K562 (cell line): ENCODE data around the gene SLC22A7.

ENCODE experiments used
- E2F3 ChIP-seq: fragments of 250-450 bp; sonication (Bioruptor Pico); IDR thresholded peaks from 2 replicates; pipeline ENCODE4 v1.4.0; 2020; ENCODE audit warnings: mild to moderate bottlenecking
- EP300 ChIP-seq: IDR thresholded peaks from 2 replicates; pipeline ENCODE4 v1.6.1; 2012; ENCODE audit warnings: low read length, improper control_type of control experiment
- ESRRA ChIP-seq: fragments of 450-650 bp; IDR thresholded peaks from 2 replicates; pipeline ENCODE4 v1.6.1; 2014; ENCODE audit warnings: low read depth, mild to moderate bottlenecking, moderate library complexity, borderline replicate concordance
- FOXA3 ChIP-seq, 2 experiments: fragments of 450-650 bp in 1 of 2; sonication (generic) in 1 of 2; formaldehyde crosslinking; IDR thresholded peaks in 1 of 2; conservative IDR thresholded peaks in 1 of 2; 2 replicates each; pipeline versions ENCODE4 v1.4.0 to v1.8.0; 2020 to 2022; ENCODE audit warnings: mild to moderate bottlenecking in 2 of 2, missing genetic modification reagents in 1 of 2
- IFI16 ChIP-seq: fragments of 250-450 bp; sonication (Bioruptor Pico); IDR thresholded peaks from 2 replicates; pipeline ENCODE4 v2.1.2; 2022; ENCODE audit warnings: mild to moderate bottlenecking, inconsistent platforms
- KDM5B ChIP-seq: fragments of 200-600 bp; sonication (generic); IDR thresholded peaks from 2 replicates; pipeline ENCODE4 v1.6.1; 2012; ENCODE audit warnings: low read depth, mild to moderate bottlenecking, moderate library complexity, low read length, control low read depth, inconsistent platforms; ENCODE audit not compliant: insufficient replicate concordance
- MYNN ChIP-seq, 2 experiments: sonication (generic); formaldehyde crosslinking in 1 of 2; IDR thresholded peaks; 2 replicates each; pipeline versions ENCODE4 v1.5.0 to v1.6.1; 2016 to 2020; ENCODE audit warnings: antibody characterized with exemption in 1 of 2, missing genetic modification reagents in 1 of 2
- NFYB ChIP-seq: IDR thresholded peaks from 2 replicates; pipeline ENCODE4 v1.6.1; 2011; ENCODE audit warnings: mild to moderate bottlenecking, moderate library complexity; ENCODE audit not compliant: insufficient read length; ENCODE audit errors: extremely low read depth
- NR1H2 ChIP-seq: sonication (generic); formaldehyde crosslinking; IDR thresholded peaks from 2 replicates; pipeline ENCODE4 v1.4.0; 2020; ENCODE audit warnings: mild to moderate bottlenecking, missing genetic modification reagents
- POLR2AphosphoS5 ChIP-seq: IDR thresholded peaks from 2 replicates; pipeline ENCODE4 v1.6.1; 2011; ENCODE audit warnings: mild to moderate bottlenecking, low read depth, low read length, moderate library complexity; ENCODE audit not compliant: control insufficient read depth, insufficient read depth
- SAP30 ChIP-seq: fragments of 200-600 bp; sonication (generic); IDR thresholded peaks from 2 replicates; pipeline ENCODE4 v1.6.1; 2012; ENCODE audit warnings: borderline replicate concordance, low read depth, mild to moderate bottlenecking, moderate library complexity, low read length, control low read depth, inconsistent platforms; ENCODE audit not compliant: insufficient read depth, poor library complexity, severe bottlenecking
- SIN3A ChIP-seq, 2 experiments: fragments of 150-350 bp in 1 of 2; IDR thresholded peaks; 2 replicates each; pipeline ENCODE4 v1.6.1; 2011 to 2016; ENCODE audit warnings: borderline replicate concordance in 2 of 2, low read depth in 2 of 2, low read length in 2 of 2, mild to moderate bottlenecking in 2 of 2, moderate library complexity in 2 of 2; ENCODE audit not compliant: control insufficient read depth in 1 of 2
- TAF1 ChIP-seq: IDR thresholded peaks from 2 replicates; pipeline ENCODE4 v1.6.1; 2011; ENCODE audit warnings: mild to moderate bottlenecking, low read length, moderate library complexity; ENCODE audit not compliant: insufficient read depth, control insufficient read depth, severe bottlenecking; ENCODE audit errors: extremely low read depth
- TCF3 ChIP-seq: sonication (generic); formaldehyde crosslinking; IDR thresholded peaks from 2 replicates; pipeline ENCODE4 v1.4.0; 2020; ENCODE audit warnings: mild to moderate bottlenecking, missing genetic modification reagents

- TF ChIP-seq TCF3 (CRISPR knock-in tag), result no peak
- TF ChIP-seq NFYB, result no peak
- no peak for TF ChIP-seq ESRRA
- TF ChIP-seq NR1H2 (CRISPR knock-in tag), result no peak
- no peak for TF ChIP-seq KDM5B
- TF ChIP-seq E2F3 (CRISPR knock-in tag), result no peak
- TF ChIP-seq SIN3A (IDR thresholded peaks at IDR 0.05; ENCODE audit: borderline replicate concordance in 2 of 2, control insufficient read depth in 1 of 2, low read depth in 2 of 2, low read length in 2 of 2), result no peak
- TF ChIP-seq FOXA3 (CRISPR knock-in tag; conservative IDR thresholded peaks at IDR 0.05 in 1 of 2, IDR thresholded peaks at IDR 0.05 in 1 of 2), result no peak
- no peak for TF ChIP-seq IFI16 (CRISPR knock-in tag)
- TF ChIP-seq TAF1, result no peak
- TF ChIP-seq POLR2AphosphoS5, result no peak
- no peak for TF ChIP-seq SAP30
- no peak for TF ChIP-seq EP300
- no peak for TF ChIP-seq MYNN (IDR thresholded peaks at IDR 0.05)
- TF ChIP-seq MYNN (CRISPR knock-in tag; IDR thresholded peaks at IDR 0.05), result no peak
Measured at GRCh38 chr6:43264599-43265145, 33.4 kb upstream of the SLC22A7 start.
